SU-DHL-6 (cell line): ENCODE results near the gene ACACA.

Experiments used
- H2AFZ ChIP-seq: fragments of 200-600 bp; sonication (generic); 2 replicates; pipeline ENCODE4 v1.6.1; 2014; ENCODE audit warnings: low read depth, mild to moderate bottlenecking, moderate library complexity, mixed read lengths, antibody characterized with exemption, low read length; ENCODE audit not compliant: severe bottlenecking
- H3F3A ChIP-seq: fragments of 200-600 bp; shearing (Covaris generic); 2 replicates; pipeline ENCODE4 v1.6.0; 2016; ENCODE audit warnings: antibody characterized with exemption, mild to moderate bottlenecking; ENCODE audit not compliant: insufficient read depth
- H3K27ac ChIP-seq: fragments of 200-600 bp; sonication (generic); 2 replicates; pipeline ENCODE4 v1.5.1; 2016; ENCODE audit warnings: low read depth, mild to moderate bottlenecking, low read length, moderate library complexity, mixed read lengths
- H3K27me3 ChIP-seq: fragments of 200-600 bp; sonication (generic), shearing (Covaris generic); 2 replicates; pipeline ENCODE4 v1.6.0; 2014; ENCODE audit warnings: mild to moderate bottlenecking, low read length
- H3K36me3 ChIP-seq: fragments of 200-600 bp; sonication (generic); 2 replicates; pipeline ENCODE4 v1.6.1; 2014; ENCODE audit warnings: mild to moderate bottlenecking, low read length, mixed read lengths
- H3K4me2 ChIP-seq: fragments of 300-600, 200-600 bp; shearing (Covaris generic), sonication (generic); 2 replicates; pipeline ENCODE4 v1.6.0; 2014; ENCODE audit warnings: low read length, low read depth, mild to moderate bottlenecking; ENCODE audit not compliant: poor library complexity, severe bottlenecking
- H3K4me3 ChIP-seq: fragments of 200-600 bp; sonication (generic); 2 replicates; pipeline ENCODE4 v1.5.1; 2014; ENCODE audit warnings: antibody characterized with exemption, low read length, mild to moderate bottlenecking, mixed read lengths; ENCODE audit not compliant: insufficient read depth, poor library complexity, severe bottlenecking
- H3K79me2 ChIP-seq: fragments of 200-600 bp; sonication (generic); 2 replicates; pipeline ENCODE4 v1.6.1; 2014; ENCODE audit warnings: mild to moderate bottlenecking, low read length, moderate library complexity; ENCODE audit not compliant: insufficient read depth
- H3K9ac ChIP-seq: fragments of 200-600 bp; sonication (generic); 2 replicates; pipeline ENCODE4 v1.7.0; 2014; ENCODE audit warnings: mild to moderate bottlenecking, low read length
- H3K9me2 ChIP-seq: fragments of 200-600 bp; sonication (generic); replicated peaks from 2 replicates; pipeline ENCODE4 v1.6.1; 2014; ENCODE audit warnings: low read length; ENCODE audit not compliant: insufficient read depth
- H3K9me3 ChIP-seq: fragments of 200-600 bp; sonication (generic); 2 replicates; pipeline ENCODE4 v1.6.1; 2014; ENCODE audit warnings: low read length, mixed read lengths; ENCODE audit not compliant: insufficient read depth
- H4K20me1 ChIP-seq: fragments of 200-600 bp; sonication (generic); 2 replicates; pipeline ENCODE4 v1.6.1; 2014; ENCODE audit warnings: low read depth, mild to moderate bottlenecking, antibody characterized with exemption, low read length, moderate library complexity, mixed read lengths
- EZH2phosphoT487 ChIP-seq: fragments of 200-600 bp; sonication (generic), shearing (Covaris generic); conservative IDR thresholded peaks from 2 replicates; pipeline ENCODE4 v1.6.1; 2018; ENCODE audit warnings: mild to moderate bottlenecking, antibody characterized with exemption, low read length, moderate library complexity, mixed read lengths
- TF ChIP-seq, protein P1 (sequence below): fragments of 200-600 bp; sonication (generic); IDR thresholded peaks from one replicate; pipeline ENCODE4 v1.5.1; 2017; ENCODE audit warnings: antibody characterized with exemption, mild to moderate bottlenecking, low read length, moderate library complexity; ENCODE audit not compliant: insufficient read depth, poor library complexity, severe bottlenecking

ACACA gene

DNA sequence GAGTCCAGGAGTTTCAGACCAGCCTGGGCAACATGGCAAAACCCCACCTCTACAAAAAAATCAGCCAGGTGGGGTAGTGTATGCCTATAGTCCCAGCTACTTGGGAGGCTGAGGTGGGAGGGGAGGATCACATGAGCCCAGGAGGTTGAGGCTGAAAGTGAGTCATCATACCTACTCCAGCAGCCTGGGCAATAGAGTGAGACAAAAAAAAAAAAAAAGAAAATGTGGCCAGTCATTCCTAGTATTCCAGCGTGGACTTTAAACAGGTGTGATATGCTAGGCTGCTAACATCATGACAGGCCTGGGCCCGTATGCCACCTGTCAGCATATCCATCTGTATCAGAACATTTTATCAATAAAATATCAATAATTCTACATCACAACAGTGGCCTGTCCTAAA, 314.6 kb downstream of the ACACA start:
- H3K9me2 ChIP-seq, result no peaks in the 10 kb centered on the region
- H4K20me1 ChIP-seq, result no peaks in the 10 kb centered on the region
- H3K4me2 ChIP-seq, result no peak overlapping the region
- peaks cover 11% of the 10 kb centered on the region; the same call in 1 of the 2 replicates for H3K36me3 ChIP-seq
- no peaks in the 10 kb centered on the region for H3K27me3 ChIP-seq
- H3K9me3 ChIP-seq, result no peaks in the 10 kb centered on the region
- no peak overlapping the region for H2AFZ ChIP-seq
- no peak overlapping the region for H3K4me3 ChIP-seq
- H3K79me2 ChIP-seq, result no peaks in the 10 kb centered on the region
- H3F3A ChIP-seq, result no peaks in the 10 kb centered on the region
- no peak overlapping the region for H3K27ac ChIP-seq
- TF ChIP-seq, protein P1, sequence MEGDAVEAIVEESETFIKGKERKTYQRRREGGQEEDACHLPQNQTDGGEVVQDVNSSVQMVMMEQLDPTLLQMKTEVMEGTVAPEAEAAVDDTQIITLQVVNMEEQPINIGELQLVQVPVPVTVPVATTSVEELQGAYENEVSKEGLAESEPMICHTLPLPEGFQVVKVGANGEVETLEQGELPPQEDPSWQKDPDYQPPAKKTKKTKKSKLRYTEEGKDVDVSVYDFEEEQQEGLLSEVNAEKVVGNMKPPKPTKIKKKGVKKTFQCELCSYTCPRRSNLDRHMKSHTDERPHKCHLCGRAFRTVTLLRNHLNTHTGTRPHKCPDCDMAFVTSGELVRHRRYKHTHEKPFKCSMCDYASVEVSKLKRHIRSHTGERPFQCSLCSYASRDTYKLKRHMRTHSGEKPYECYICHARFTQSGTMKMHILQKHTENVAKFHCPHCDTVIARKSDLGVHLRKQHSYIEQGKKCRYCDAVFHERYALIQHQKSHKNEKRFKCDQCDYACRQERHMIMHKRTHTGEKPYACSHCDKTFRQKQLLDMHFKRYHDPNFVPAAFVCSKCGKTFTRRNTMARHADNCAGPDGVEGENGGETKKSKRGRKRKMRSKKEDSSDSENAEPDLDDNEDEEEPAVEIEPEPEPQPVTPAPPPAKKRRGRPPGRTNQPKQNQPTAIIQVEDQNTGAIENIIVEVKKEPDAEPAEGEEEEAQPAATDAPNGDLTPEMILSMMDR, result no peak
- H3K9ac ChIP-seq, result no peak overlapping the region

DNA sequence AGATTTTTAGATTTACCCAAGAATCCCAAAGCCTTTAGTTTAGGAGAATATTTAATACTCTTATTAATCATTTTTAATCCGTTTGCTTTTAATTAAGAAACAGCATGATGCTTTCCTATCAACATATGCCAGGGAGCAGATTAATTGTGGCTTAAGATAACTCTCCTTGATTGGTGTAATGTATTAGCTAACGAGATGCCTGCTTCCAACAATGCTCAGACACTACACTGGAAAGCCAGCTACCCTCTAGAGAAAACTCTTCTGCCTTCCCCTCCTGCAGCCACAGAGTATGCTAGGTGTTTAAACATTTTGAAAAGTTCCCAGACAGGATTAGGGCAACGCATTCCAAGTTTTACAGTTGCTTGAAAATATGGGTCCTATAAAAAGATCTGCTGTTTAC, 315.7 kb downstream of the ACACA start:
- H3K9me3 ChIP-seq, result no peaks in the 10 kb centered on the region
- TF ChIP-seq EZH2phosphoT487, result no peak
- TF ChIP-seq, protein P1, result no peak
- H3K9me2 ChIP-seq, result no peaks in the 10 kb centered on the region
- peaks cover 8% of the 10 kb centered on the region; the same call in 1 of the 2 replicates for H3K36me3 ChIP-seq
- no peak overlapping the region for H2AFZ ChIP-seq
- H4K20me1 ChIP-seq, result no peaks in the 10 kb centered on the region
- no peaks in the 10 kb centered on the region for H3K27me3 ChIP-seq
- no peak overlapping the region for H3K27ac ChIP-seq
- H3F3A ChIP-seq, result no peaks in the 10 kb centered on the region
- H3K79me2 ChIP-seq, result no peaks in the 10 kb centered on the region
- no peak overlapping the region for H3K4me2 ChIP-seq
- H3K4me3 ChIP-seq, result no peak overlapping the region
- no peak overlapping the region for H3K9ac ChIP-seq

DNA sequence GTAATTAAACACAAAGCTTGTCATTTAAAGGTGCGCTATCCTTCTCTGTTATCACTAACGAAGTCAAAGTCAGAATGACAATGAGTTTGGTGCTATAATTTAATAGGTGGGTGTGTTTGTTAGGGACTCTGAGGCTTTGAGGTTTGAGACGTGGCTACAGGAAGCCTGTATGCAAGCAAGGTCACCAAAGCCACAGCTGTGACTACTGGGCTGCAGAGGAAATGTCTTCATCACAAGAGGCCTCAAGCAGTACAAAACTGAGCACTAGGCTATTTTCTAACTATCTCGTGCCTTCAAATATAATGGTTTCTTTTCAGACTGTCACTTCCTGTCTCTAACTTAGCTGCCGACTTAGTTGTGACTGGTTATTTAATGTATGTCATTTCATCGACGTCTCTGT, 316.7 kb downstream of the ACACA start:
- peaks cover 8% of the 10 kb centered on the region; the same call in 1 of the 2 replicates for H3K36me3 ChIP-seq
- H3K4me2 ChIP-seq, result no peak overlapping the region
- H3K9ac ChIP-seq, result no peak overlapping the region
- H3K27me3 ChIP-seq, result no peaks in the 10 kb centered on the region
- H2AFZ ChIP-seq, result no peak overlapping the region
- no peak for TF ChIP-seq EZH2phosphoT487
- TF ChIP-seq, protein P1, result no peak
- no peaks in the 10 kb centered on the region for H3F3A ChIP-seq
- H3K9me3 ChIP-seq, result no peaks in the 10 kb centered on the region
- no peaks in the 10 kb centered on the region for H4K20me1 ChIP-seq
- no peak overlapping the region for H3K4me3 ChIP-seq
- H3K79me2 ChIP-seq, result no peaks in the 10 kb centered on the region
- H3K9me2 ChIP-seq, result no peaks in the 10 kb centered on the region
- H3K27ac ChIP-seq, result no peak overlapping the region

DNA sequence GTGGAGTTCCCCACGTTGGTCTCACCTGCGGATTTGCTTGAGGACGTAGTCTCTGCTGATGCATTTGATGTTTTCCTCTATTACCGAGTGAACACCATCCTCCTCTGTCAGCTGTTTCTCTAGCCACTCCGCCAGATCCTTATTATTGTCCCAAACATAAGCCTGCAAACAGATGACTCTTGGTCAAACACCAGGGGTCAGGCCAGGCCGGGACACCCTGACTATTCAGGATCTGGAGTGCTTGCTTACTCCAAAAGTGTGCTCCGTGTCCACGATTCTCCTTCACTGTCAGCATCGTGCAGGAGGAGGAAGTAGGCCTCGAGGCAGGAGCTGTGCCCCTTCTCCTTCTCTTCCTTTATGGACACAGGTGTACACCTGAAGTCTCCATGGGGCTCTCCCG, 317.7 kb downstream of the ACACA start:
- H3K9ac ChIP-seq, result no peak overlapping the region
- H4K20me1 ChIP-seq, result no peaks in the 10 kb centered on the region
- no peaks in the 10 kb centered on the region for H3K9me3 ChIP-seq
- H3K4me2 ChIP-seq, result no peak overlapping the region
- H3K27me3 ChIP-seq, result no peaks in the 10 kb centered on the region
- no peak overlapping the region for H3K27ac ChIP-seq
- no peaks in the 10 kb centered on the region for H3K79me2 ChIP-seq
- no peak overlapping the region for H3K4me3 ChIP-seq
- H2AFZ ChIP-seq, result no peak overlapping the region
- TF ChIP-seq, protein P1, result no peak
- TF ChIP-seq EZH2phosphoT487, result no peak
- peaks cover 8% of the 10 kb centered on the region; the same call in 1 of the 2 replicates for H3K36me3 ChIP-seq
- H3F3A ChIP-seq, result no peaks in the 10 kb centered on the region
- no peaks in the 10 kb centered on the region for H3K9me2 ChIP-seq
